Neutrophil (primary cell): ENCODE data around the gene ABLIM2.

Source experiments
- H3K27ac ChIP-seq: fragments of 200-600 bp; sonication (generic); 2 replicates; pipeline ENCODE4 v1.5.1; 2016; ENCODE audit warnings: mild to moderate bottlenecking, moderate library complexity
- H3K27me3 ChIP-seq: fragments of 200-600 bp; sonication (generic); 2 replicates; pipeline ENCODE4 v1.6.0; 2016; ENCODE audit warnings: mild to moderate bottlenecking
- H3K36me3 ChIP-seq: fragments of 200-600 bp; sonication (generic); 2 replicates; pipeline ENCODE4 v1.5.1; 2017
- H3K4me1 ChIP-seq, 2 experiments: fragments of 200-600 bp in 1 of 2; sonication (generic) in 1 of 2; 1 replicate in 1 of 2; 2 replicates in 1 of 2; pipeline versions ENCODE4 v1.5.1 to v1.6.1; 2013 to 2016; ENCODE audit warnings: low read depth in 1 of 2, low read length in 1 of 2, mild to moderate bottlenecking in 1 of 2, moderate library complexity in 1 of 2; ENCODE audit not compliant: control insufficient read depth in 1 of 2, insufficient read depth in 1 of 2
- H3K4me3 ChIP-seq, 2 experiments: fragments of 200-600 bp in 1 of 2; sonication (generic) in 1 of 2; 1 replicate in 1 of 2; 2 replicates in 1 of 2; pipeline ENCODE4 v1.5.1; 2013 to 2016; ENCODE audit warnings: low read depth in 1 of 2, low read length in 1 of 2, mild to moderate bottlenecking in 1 of 2, moderate library complexity in 1 of 2
- H3K9me3 ChIP-seq: fragments of 200-600 bp; sonication (generic); 2 replicates; pipeline ENCODE4 v1.5.1; 2016
- CTCF ChIP-seq: fragments of 200-600 bp; sonication (generic); IDR thresholded peaks from 2 replicates; pipeline ENCODE4 v1.5.1; 2016; ENCODE audit warnings: antibody characterized with exemption

Gene ABLIM2

GRCh38 chr4:8120501-8120900 lies 38.1 kb downstream of the ABLIM2 start:
- Histone ChIP-seq H3K4me1 (no peaks in the 10 kb centered on the region), H3K9me3 (no peaks in the 10 kb centered on the region), H3K27ac (no peak overlapping the region), H3K4me3 (no peak overlapping the region), H3K27me3 (no peaks in the 10 kb centered on the region), H3K36me3 (no peaks in the 10 kb centered on the region)
- TF ChIP-seq CTCF: no peak

- Histone ChIP-seq H3K27ac (no peak overlapping the region), H3K27me3 (no peaks in the 10 kb centered on the region), H3K9me3 (no peaks in the 10 kb centered on the region), H3K4me3 (no peak overlapping the region), H3K4me1 (no peaks in the 10 kb centered on the region), H3K36me3 (no peaks in the 10 kb centered on the region)
- no peak for TF ChIP-seq CTCF
Observed at GRCh38 chr4:8119877-8120276, 38.7 kb downstream of the ABLIM2 start.

GRCh38 chr4:8118531-8118930 lies 40.1 kb downstream of the ABLIM2 start:
- Histone ChIP-seq H3K4me1 (no peaks in the 10 kb centered on the region), H3K27me3 (peaks cover 10% of the 10 kb centered on the region), H3K36me3 (no peaks in the 10 kb centered on the region), H3K4me3 (no peak overlapping the region), H3K9me3 (no peaks in the 10 kb centered on the region), H3K27ac (no peak overlapping the region)
- TF ChIP-seq CTCF: no peak

- Histone ChIP-seq H3K9me3 (no peaks in the 10 kb centered on the region), H3K4me1 (no peaks in the 10 kb centered on the region), H3K27ac (no peak overlapping the region), H3K4me3 (no peak overlapping the region), H3K36me3 (no peaks in the 10 kb centered on the region), H3K27me3 (peaks cover 14% of the 10 kb centered on the region)
- no peak for TF ChIP-seq CTCF
Observed at GRCh38 chr4:8118035-8118434, 40.6 kb downstream of the ABLIM2 start.

- no peak overlapping the region for H3K4me3 ChIP-seq
- no peaks in the 10 kb centered on the region for H3K9me3 ChIP-seq
- TF ChIP-seq CTCF: no peak
- no peaks in the 10 kb centered on the region for H3K36me3 ChIP-seq
- H3K27me3 ChIP-seq: peaks cover 19% of the 10 kb centered on the region
- H3K27ac ChIP-seq: no peak overlapping the region
- H3K4me1 ChIP-seq: no peaks in the 10 kb centered on the region
Observed at GRCh38 chr4:8117278-8117682, 41.3 kb downstream of the ABLIM2 start.

GRCh38 chr4:8115916-8116315 lies 42.7 kb downstream of the ABLIM2 start:
- H3K4me3 ChIP-seq: no peak overlapping the region
- H3K9me3 ChIP-seq: no peaks in the 10 kb centered on the region
- no peak for TF ChIP-seq CTCF
- no peaks in the 10 kb centered on the region for H3K4me1 ChIP-seq
- no peak overlapping the region for H3K27ac ChIP-seq
- no peaks in the 10 kb centered on the region for H3K36me3 ChIP-seq
- peaks cover 33% of the 10 kb centered on the region for H3K27me3 ChIP-seq
